Esophagus muscularis mucosa (tissue), 4 donors: ENCODE results near the gene GIGYF1. TPM values are rescaled to one million over a fixed set of nuclear protein-coding genes. Genes with fewer than 3 reads are reported as not detected.

Source experiments
- DNase-seq: peaks from one replicate; pipeline ENCODE4 v3.0.0-alpha.2; 2017; ENCODE audit errors: extremely low spot score
- H3K27ac ChIP-seq, 4 donors: fragments of 200-600 bp; sonication (generic); replicated peaks in 1 of 4; 1 replicate in 3 of 4; 2 replicates in 1 of 4; pipeline ENCODE4 v1.5.1; 2016 to 2019; ENCODE audit warnings: mild to moderate bottlenecking in 1 of 4
- H3K27me3 ChIP-seq, 4 donors: fragments of 200-600 bp; sonication (generic); one replicate each; pipeline versions ENCODE4 v1.5.1 to v1.6.0; 2016 to 2019
- H3K36me3 ChIP-seq, 4 donors: fragments of 200-600 bp; sonication (generic); one replicate each; pipeline ENCODE4 v1.5.1; 2016 to 2019
- H3K4me1 ChIP-seq, 4 donors: fragments of 200-600 bp; sonication (generic); one replicate each; pipeline ENCODE4 v1.5.1; 2016 to 2019
- H3K4me3 ChIP-seq, 4 donors: fragments of 200-600 bp; sonication (generic); 1 replicate in 2 of 4; 2 replicates in 2 of 4; pipeline ENCODE4 v1.5.1; 2016 to 2019; ENCODE audit warnings: mild to moderate bottlenecking in 4 of 4, moderate library complexity in 1 of 4
- H3K9me3 ChIP-seq, 4 donors: fragments of 200-600 bp; sonication (generic); 1 replicate in 3 of 4; 2 replicates in 1 of 4; pipeline ENCODE4 v1.5.1; 2016 to 2019
- CTCF ChIP-seq, 3 experiments: fragments of 200-600 bp in 2 of 3; fragments of 450-650 bp in 1 of 3; sonication (generic) in 2 of 3; IDR thresholded peaks; one replicate each; pipeline ENCODE4 v1.5.1; 2017 to 2019; ENCODE audit warnings: antibody characterized with exemption in 3 of 3, mild to moderate bottlenecking in 2 of 3, moderate library complexity in 1 of 3
- EP300 ChIP-seq: sonication (generic); formaldehyde crosslinking; IDR thresholded peaks from one replicate; pipeline ENCODE4 v1.6.1; 2017; ENCODE audit warnings: antibody characterized with exemption
- POLR2A ChIP-seq: fragments of 450-650 bp; IDR thresholded peaks from one replicate; pipeline ENCODE4 v1.6.1; 2017; ENCODE audit warnings: antibody characterized with exemption, moderate library complexity, mild to moderate bottlenecking, low read depth
- POLR2AphosphoS5 ChIP-seq, 2 donors: sonication (generic); formaldehyde crosslinking; IDR thresholded peaks; one replicate each; pipeline ENCODE4 v1.6.1; 2017; ENCODE audit warnings: antibody characterized with exemption in 2 of 2
- WGBS: methylation state at CpG from one replicate; pipeline ENCODE4 v1.1.5; 2018; 5-methylcytosine and 5-hydroxymethylcytosine counted together
- intact Hi-C: fragments of 100-400 bp; cut with DNase I; formaldehyde crosslinking; loops from one replicate; pipeline ENCODE4 v1.15.1; 2023
- total RNA-seq, 4 donors: library from RNA; depleted of rRNA; stranded (reverse); fragments of >200 nt; gene quantifications; one replicate each; pipeline versions ENCODE4 v1.1.0 to v1.2.1, GENCODE V29; 2016

GIGYF1 gene
- total RNA-seq, 4 donors from 2014 or later, result 19.5 to 33.5 (median 30.9) TPM

GRCh38 chr7:100692578-100692961, 1.5 kb downstream of the GIGYF1 start:
- Histone ChIP-seq H3K27ac (peak overlapping the region; percentile 47 to 89 (median 84)), H3K4me1 (peaks cover 57 to 67% (median 66%) of the 10 kb centered on the region in 4 donors)
- intact Hi-C loops, result loop anchor here (5.0 to 10.0 kb wide), 3 partner anchors 90 to 218 kb away; partner anchors contain the start of genes PCOLCE and TSC22D4

GRCh38 chr7:100691676-100692577, 2.1 kb downstream of the GIGYF1 start:
- whole genome bisulfite sequencing, result 37% methylated on average over 22 of the region's 28 CpGs
- Histone ChIP-seq H3K4me1 (peaks cover 57 to 72% (median 66%) of the 10 kb centered on the region in 4 donors), H3K27ac (peak overlapping the region; percentile 47 to 89 (median 84)), H3K36me3 (peaks cover 13 to 33% (median 29%) of the 10 kb centered on the region in 4 donors), H3K27me3 (no peaks in the 10 kb centered on the region), H3K9me3 (no peaks in the 10 kb centered on the region), H3K4me3 (peak overlapping the region; percentile 91 to 97 (median 94))
- TF ChIP-seq EP300 (no peak), POLR2AphosphoS5 (IDR thresholded peaks at IDR 0.05) (peak in 1 of 2 donors; percentile 56), CTCF (IDR thresholded peaks at IDR 0.05) (peak; percentile 90 to 97 (median 90))
- no peak for DNase-seq
- intact Hi-C loops, result loop anchor here (5.0 to 10.0 kb wide), 3 partner anchors 90 to 217 kb away; partner anchors contain the start of genes PCOLCE and TSC22D4

More at GRCh38 chr7:100692578-100692961, 1.5 kb downstream of the GIGYF1 start:
- WGBS, result 36% methylated on average over 6 of the region's 6 CpGs
- TF ChIP-seq POLR2AphosphoS5 (IDR thresholded peaks at IDR 0.05) (no peak), CTCF (IDR thresholded peaks at IDR 0.05) (no peak), POLR2A (no peak), EP300 (no peak)
- H3K36me3 ChIP-seq, result peaks cover 7 to 26% (median 23%) of the 10 kb centered on the region in 4 donors
- no peaks in the 10 kb centered on the region for H3K9me3 ChIP-seq
- H3K27me3 ChIP-seq, result no peaks in the 10 kb centered on the region
- peak overlapping the region; percentile 91 to 97 (median 94) for H3K4me3 ChIP-seq
- DNase-seq, result no peak

- TF ChIP-seq POLR2A (no peak), CTCF (IDR thresholded peaks at IDR 0.05) (no peak), POLR2AphosphoS5 (IDR thresholded peaks at IDR 0.05) (no peak), EP300 (no peak)
- Histone ChIP-seq H3K36me3 (peaks cover 38 to 57% (median 53%) of the 10 kb centered on the region in 4 donors), H3K4me3 (no peak overlapping the region), H3K9me3 (no peaks in the 10 kb centered on the region), H3K4me1 (peaks cover 53 to 71% (median 61%) of the 10 kb centered on the region in 4 donors), H3K27ac (no peak overlapping the region), H3K27me3 (no peaks in the 10 kb centered on the region)
- DNase-seq, result no peak
- 89% methylated on average over 17 of the region's 18 CpGs for WGBS
- intact Hi-C loops, result loop anchor here (5.0 to 10.0 kb wide), 3 partner anchors 87 to 215 kb away; partner anchors contain the start of genes PCOLCE and TSC22D4
Observed at GRCh38 chr7:100689230-100690135, 4.6 kb downstream of the GIGYF1 start.

- no peaks in the 10 kb centered on the region for H3K9me3 ChIP-seq
- no peaks in the 10 kb centered on the region for H3K27me3 ChIP-seq
- intact Hi-C loops, result no loop called here
- H3K36me3 ChIP-seq, result peaks cover 47 to 68% (median 64%) of the 10 kb centered on the region in 4 donors
- H3K4me3 ChIP-seq, result no peak overlapping the region
- WGBS, result 80% methylated on average over 15 of the region's 16 CpGs
- H3K27ac ChIP-seq, result no peak overlapping the region
- TF ChIP-seq POLR2A (no peak), EP300 (no peak), CTCF (IDR thresholded peaks at IDR 0.05) (no peak), POLR2AphosphoS5 (IDR thresholded peaks at IDR 0.05) (no peak)
- DNase-seq, result no peak
- H3K4me1 ChIP-seq, result peaks cover 53 to 67% (median 59%) of the 10 kb centered on the region in 4 donors
Observed at GRCh38 chr7:100688326-100688860, 5.7 kb downstream of the GIGYF1 start.
